Fibroblast of skin of right quadriceps (primary cell): ENCODE measurements around the gene ITPR2.

ENCODE experiments used
- DNase-seq: peaks from one replicate; pipeline ENCODE4 v3.0.0-alpha.2; 2013

ITPR2 gene

DNA sequence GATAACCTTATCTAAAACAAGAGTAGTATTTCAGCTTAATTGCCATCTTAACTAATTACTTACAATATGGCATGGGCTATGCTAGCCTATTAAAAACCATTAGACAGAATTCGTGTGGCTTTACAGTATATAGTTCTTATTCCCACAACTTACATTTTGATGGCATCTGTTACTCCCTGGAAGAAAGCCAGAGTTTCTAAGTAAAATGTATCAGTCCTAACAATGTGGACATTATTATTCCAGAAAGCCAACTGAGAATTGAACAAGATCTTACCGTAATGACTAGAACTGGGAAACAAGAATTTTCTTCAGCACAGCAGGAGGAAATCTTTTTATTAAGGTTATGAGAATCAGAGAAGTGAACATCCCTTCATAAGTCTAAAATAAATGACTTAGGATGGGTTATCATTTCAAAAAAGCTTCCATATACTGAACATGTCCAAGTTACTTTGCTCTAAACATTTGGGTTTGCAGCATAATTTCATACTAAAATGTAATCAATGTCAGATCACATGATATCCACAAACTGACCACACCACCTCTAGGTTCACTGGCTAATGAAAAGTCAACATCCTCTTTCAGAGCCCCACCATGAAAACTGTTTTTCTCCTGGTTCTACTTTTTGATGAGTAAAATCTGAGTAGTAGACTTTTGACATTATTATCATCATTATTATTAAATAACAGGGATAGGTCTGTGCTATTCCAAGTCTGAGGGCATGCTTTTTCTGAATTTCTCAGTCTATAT lies 457.9 kb downstream of the ITPR2 start:
- peak; percentile 34 for DNase-seq

DNA sequence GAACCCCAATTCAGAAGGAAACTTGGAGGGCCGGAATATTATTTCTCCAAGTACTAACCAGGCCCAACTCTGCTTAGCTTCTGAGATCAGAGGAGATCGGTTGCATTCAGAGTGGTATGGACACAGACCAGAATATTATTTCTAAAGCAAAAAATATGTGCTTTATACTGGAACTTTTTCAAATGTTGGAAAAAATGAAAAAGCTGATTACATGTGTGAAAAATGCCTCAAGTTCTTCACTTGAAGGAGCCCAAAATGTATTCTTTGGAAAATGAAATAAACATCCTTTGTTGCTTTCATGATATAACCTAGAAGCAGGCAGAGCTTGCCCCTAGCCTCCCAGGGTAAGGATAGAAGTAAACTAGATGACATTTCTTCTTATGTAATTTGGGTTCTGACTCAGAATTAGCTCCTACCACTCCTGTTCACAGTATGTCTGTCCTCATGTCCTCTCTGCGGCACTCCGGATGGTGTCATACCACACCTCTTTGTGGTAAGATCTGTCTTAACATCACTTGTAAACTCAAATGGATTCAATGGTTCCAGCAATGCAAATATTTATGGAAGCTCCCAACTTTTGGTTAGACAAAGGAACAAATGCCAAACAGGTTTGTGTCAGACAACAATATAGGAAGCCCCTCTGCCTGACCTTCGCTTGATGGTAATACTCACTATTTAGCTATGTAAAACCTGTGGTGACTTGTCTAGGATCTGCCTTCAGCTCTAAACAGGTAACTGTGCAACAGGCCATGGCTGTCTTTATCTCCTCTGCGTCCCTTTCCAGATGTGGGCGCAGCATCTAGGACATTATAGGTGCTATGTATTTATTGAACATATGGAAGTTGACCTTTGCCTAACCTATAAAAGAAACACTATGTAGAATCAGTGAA lies 459.1 kb downstream of the ITPR2 start:
- no peak for DNase-seq

DNA sequence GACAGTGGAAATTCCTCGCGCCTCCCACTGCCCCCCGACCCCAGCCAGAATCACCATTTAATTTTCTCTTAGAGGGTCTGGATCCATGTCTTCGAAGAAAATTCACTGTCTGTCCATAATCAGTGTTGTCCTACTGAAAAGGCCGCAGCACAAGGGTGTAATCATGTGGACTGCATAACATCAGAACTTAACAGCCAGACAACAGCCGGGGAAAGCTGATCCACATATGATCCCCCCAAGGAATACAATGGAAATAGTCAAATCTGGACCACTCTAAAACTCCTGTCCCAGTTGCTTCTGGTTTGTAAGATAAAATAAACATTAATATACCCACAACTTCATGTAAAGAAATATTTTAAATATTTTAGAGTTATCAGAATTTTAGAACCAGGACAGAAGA lies 460.1 kb downstream of the ITPR2 start:
- no peak for DNase-seq

DNA sequence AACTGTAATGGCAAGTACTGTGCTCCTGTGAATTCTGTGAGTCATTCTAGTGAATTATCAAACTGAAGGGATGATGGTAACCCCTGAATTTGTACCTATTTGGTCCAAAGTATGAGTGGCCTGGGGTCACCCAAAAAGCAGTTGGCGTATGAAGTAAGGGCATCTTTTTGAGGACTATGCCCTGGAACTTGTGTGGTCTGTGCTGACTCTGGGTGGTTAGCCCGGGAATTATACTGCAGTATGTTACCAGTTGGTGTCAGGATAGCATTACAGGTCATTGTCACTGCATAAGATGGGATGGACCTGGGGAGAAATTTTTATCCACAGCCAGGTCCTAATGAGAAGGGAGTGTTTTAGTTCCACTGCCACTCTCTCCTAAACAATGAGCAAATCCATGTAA lies 462.9 kb downstream of the ITPR2 start:
- DNase-seq: no peak

DNA sequence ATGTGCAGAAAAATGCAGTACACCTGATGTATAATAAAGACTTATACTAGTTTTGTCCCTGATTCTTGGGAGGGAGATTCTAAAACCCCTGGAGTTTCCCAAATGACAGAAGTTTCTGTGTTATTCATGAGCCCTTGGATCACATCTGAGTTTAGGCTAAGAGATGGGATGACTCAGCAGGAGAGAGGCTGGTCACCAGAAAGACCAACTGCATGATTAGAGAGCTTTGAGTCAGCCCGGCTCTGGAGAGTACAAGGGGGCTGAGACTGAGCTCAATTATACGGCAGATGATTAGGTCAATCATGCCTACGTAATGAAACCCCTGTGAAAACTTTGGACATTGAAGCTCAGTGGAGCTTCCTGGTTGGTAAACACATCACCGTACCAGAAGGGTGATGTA lies 463.4 kb downstream of the ITPR2 start:
- peak; percentile 80 for DNase-seq

DNA sequence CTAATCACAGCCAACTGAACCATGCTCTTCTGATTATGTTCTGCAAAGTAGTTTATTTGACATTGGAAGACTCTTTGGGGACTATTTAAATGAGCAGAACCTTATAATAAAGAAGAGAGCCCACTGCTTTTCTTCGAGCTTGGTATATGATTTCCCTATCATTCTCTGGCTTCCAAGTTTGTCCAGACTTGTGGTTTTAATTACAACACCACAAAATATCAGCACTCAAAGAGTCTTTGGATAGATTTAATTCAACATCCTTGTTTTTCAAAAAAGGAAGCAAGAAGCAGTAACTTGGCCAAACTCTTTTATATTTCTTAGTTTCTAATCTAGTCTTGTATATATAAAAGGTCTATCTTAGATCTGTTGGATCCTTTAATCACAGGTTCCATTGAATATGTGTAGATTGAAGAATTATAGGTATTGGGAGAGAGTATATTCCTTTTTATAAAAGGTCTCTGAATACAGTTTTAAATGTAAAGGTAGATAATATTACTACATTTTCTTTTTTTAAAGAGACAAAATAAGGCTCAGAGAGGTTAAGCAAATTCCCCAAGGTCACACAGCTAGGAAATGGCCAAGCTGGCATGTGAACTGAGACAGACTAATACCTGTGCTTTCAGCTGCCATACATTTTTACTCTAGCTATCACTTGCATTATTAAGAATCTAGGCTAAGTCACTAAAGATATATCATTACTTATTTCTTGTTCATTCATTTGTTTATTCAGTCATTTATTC lies 464.8 kb downstream of the ITPR2 start:
- no peak for DNase-seq

DNA sequence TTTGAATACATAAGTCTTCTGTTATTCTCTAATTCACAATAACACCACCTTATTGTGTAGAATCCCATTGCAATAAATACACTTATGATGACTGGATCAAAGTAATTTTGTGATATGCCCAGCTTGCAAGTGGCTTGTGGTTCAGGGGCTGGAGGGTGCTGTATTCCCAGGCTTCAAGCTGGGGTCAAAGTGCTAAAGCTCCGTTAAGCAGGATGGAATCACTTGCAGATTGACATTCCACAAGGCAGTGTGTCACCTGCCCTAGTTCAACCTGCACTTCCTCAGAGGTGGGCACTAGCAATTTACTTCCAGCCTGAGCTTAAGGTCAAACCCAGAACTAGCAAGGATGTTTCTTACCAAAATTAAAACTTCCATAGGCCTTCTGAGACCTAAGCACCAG lies 471.0 kb downstream of the ITPR2 start:
- DNase-seq: no peak

DNA sequence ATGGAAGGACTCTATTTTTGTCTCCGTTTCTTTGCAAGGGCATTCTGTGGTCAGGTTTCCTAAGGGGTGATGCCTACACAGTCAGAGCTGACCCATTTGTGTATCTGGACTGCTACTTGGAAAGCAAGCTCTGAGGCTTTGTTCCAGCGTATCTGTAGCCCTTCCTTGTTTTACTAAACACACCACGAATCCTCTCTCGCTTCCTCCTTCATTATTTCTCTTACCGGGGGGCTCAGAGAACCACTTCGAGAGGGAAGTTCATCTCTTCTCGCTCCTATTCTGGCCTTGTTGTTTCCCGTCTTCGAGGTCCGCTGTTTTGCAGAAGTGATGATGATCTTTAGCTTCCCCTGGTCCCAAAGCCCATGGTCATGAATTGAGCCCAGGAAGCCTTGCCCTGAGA lies 472.9 kb downstream of the ITPR2 start:
- DNase-seq: no peak

DNA sequence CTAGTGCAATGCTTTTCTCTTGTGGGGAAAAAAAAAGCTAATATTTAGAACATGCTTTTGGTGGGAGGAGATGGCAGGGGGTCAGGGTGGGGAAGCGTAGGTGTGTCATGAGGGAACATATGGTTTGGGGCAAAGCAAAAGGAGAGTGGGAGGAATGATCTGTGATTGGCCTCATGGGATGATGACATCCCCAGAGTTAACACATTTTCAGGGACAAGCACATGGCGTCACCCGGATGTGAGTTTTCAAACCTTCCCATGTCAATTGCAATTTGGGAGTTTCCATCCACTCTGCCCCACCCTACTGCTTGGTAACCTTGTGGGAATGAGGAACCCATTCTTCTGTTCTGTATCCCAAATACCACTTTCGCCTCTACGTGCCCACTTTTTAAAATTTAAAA lies 473.4 kb downstream of the ITPR2 start:
- DNase-seq: no peak

DNA sequence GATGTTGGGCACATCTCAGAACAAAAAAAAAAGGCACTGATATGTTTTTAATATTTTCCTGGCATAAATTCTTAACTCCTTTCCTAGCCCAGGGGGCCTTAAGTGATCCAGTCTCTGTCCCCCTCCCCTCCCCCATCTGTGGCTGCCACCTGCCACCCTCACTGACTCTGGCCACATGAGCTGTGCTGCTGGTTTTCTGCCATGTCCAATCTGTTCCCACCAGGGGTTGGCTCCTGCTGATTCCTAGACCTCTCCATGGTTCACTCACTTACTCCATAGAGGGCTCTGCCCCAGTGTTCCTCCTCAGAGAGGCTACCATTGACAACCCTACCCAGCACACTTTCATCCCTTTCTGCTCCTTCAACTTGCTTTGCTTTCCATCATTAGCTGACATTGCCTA lies 474.3 kb downstream of the ITPR2 start:
- no peak for DNase-seq

DNA sequence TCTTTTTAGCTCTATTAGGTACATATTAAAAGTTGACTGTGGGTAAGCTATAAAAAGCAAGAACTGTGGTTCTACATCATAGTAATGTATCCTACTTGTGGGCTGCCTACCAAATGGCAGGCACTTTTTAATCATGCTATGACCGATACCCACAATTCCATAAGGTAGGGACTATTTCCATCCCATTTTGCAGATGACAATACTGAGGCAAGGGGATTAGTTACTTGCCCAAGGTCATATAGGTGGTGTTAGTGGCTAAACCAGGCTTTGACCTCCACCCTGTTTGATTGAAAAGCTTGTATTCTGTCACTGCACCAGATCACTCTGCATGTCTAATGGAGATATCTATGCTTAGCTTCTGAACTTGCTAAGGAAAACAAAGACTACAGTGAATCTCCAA lies 485.7 kb downstream of the ITPR2 start:
- DNase-seq: no peak

DNA sequence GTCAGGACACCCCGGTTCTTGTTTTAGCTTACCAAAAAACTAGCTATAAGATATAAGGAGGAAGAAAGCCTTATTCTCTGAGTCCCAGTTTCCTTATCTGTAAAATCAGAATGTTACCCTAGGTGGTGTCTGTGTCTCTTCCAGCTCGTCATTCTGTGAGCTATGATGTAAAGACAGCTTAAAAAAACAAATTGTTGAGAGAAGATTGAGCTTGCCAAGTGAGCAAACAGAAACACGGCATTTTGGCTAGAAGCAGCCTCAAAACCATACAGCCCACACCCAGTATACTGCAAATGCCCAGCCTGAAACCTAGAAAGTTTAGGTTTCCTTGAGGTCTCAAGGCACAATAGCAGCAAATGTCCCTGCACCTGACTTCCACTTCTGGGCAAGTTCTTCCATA lies 486.3 kb downstream of the ITPR2 start:
- DNase-seq: no peak

DNA sequence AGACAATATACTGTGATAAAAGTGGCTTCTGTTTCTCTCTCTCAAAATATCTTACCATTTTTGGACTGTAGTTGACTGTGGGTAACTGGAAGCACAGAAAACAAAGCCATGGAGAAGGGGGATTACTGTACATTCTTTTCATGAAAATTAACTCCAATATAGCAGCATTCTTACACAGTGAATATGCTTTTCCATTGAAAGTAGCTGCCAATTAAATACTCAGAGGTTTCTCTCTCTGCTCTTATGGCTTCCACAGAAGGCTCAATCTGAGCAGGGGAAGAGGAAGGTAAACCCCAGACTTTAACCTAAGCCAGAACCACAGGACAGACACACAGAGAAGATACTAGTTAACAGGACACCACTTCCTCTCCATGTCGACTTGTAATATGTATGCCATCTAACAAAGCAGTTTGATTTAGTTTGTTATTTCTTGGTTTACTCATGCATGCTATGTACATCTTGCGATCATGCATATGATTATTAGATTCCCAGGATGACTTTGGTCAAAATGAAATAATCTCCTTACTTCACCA lies 487.5 kb downstream of the ITPR2 start:
- peak; percentile 27 for DNase-seq

DNA sequence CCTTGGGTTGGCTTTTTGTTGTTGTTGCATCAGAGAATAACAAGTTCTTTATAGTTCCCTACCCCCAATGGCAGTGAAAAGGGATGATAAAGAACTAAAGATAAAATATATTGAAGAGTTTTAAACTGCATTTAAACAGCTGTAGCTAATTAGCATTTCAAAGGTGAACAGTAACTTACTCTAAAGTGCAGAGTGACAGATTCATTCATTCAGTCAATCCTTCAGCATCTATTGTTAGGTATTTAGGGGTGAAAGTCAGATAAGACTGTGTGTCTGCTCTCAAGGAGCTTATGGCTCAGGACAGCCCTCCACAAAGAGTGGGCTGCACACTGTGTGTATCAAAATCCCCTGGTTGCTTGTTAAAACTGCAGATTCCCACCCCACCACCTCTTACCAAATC lies 491.5 kb downstream of the ITPR2 start:
- DNase-seq: no peak

DNA sequence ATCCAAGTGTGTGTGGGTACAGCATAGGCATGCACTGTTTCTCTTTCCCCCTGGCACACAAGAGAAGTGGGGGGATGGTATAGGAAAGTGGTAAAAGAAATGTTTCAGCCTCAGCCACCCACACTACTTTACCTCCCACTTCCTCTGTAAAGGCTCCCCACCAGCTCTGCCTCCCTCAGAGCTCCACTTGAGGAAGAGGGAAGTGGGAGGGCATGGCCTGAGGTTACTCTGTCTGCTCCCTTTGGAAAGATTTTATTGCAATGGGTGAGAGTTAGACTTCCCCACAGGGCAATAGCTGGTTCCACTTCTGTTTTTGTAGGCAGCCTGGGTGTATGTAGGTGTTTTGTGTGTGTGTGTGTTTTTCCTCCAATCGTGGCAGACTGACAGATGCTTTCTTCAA lies 492.3 kb downstream of the ITPR2 start:
- DNase-seq: no peak

DNA sequence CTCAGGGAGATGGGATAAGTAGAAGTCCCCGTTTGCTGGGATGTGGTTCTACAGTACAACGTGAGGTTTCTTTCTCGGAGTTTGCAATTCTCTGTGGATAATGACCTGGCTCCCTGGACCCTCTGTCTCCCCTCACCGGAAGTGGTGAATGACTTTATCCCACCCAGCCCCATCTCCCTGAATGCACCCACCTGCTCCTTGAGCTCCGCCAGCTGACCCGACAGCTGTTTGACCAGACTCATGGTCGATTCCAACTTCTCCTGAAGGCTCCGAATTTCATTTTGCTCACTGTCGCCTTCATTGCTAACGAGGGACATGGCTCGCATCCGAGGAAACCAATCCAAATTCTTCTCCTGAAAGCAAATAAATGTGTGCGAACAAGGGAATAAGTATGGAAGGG lies 493.0 kb downstream of the ITPR2 start:
- no peak for DNase-seq

DNA sequence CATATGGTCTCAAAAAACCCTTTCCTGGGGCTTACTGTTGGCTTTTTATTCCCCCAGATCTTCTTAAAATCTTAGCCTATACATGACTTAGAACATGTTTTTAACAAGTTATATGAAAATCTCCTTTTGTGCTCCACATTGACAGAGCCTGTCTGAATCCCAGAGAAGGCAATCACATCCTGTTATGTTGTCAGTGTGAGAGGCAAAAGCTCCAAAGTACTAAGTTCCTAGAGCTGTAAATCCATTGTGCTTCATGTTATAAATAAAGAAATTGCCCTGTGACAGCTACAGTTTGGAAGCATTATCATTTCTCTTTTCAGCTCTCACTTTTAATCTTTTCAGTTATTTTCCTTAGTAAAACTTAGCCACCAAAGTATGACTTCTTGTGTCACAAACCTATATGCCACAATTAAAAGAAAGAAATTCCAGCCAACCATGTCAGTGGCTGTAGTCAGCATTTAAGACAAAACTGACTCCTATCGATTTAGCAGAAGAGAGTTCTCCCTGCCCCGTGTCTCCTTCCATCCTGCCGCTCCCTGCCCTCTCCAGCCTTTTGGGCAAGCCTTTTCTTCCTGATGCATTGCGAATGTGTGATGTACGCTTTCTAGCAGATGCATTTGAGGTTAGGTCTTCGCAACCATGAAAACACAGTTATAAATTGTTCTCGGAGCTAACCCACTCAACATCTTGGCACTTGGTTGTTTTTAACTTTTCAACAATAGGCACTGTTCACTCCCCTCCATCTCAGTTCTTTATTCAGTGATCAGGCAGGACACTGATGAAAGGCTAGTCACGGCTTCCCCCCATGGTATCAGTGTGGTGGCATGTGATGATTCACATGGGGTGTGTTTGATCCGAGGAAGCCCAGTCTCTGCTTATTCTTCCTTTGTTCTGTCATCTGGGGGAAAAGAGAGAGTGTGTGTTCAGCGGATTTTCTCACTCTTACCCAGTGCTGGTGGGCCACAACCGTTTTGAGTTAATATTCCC lies 494.1 kb downstream of the ITPR2 start:
- DNase-seq: peak; percentile 69

DNA sequence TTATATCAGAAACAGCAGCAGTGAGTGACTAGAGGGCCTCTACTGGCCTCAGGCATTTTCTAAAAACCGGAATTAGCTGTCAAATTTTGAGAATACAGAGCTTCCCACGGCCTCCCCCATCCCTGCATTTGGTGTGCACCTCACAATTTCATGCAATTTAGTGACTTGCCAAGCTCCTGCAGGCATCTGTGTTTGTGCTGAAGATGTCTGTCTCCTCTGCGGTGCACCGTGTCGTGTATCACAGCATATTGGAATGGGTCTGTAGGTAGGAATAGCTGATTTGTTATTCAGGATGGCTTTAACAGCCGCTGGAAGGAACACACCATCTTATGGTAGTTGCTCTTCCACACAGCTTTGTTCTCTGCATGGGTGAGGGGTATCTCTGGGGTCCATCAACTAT lies 497.3 kb downstream of the ITPR2 start:
- DNase-seq: no peak

DNA sequence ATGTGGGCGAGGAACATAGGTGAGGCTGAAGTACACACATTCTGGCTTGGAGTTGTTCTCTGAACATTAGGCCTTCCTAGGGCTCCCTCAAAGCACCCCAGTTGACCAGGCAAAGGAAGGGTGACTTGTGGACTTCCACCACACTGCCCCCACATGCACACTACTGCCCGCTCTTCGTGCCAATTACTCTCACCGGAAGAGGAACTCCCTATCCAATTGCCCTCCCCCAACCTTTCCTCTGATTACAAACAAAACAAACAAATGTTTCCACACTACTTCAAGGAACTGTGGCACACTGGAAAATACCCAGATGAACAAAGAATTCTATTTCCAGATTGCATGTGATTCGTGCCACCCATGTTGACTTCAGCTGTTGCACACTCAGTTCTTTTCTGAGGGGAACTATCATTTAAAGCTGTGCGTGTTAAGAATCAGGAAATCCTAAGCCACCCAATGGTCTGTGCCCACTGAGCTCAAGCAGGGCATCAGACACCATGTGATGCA lies 498.3 kb downstream of the ITPR2 start:
- DNase-seq: no peak

DNA sequence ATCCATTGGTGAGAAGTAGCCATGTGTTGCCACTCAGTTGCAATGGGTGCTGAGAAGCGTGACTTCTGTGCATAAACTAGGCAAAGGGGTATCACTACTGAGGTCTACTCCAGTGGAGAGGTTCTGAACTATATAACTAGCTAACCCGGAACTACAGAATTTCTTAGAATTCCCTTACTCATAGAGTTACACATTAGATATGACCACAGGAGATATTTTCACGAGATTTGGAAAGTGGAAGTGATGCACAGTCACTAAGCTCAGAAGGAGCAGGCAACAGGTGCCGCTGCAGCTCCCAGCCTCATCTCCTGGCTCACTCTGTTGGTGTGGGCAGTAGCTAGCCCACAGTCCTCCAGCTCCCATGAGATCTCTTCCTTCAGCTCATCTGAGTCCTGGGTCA lies 501.0 kb downstream of the ITPR2 start:
- DNase-seq: no peak

DNA sequence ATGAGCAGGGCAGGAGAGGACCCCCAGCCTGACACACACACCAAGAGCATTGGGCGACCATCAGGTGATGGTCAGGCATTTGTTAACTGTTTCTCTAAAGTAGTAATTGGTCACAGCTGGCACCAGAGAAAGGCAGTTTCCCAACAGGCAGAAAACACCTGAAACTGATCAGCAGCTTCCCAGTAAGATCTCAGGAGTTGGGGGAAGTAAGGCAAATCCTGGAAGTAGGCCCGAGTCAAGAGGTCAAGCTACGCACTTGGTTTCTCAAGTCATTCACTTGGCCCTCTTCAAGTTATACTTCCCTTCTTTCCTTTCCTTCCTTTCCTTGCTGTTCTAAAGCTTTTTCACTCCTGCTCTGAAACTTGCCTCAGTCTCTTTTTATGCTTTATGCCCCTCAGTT lies 501.9 kb downstream of the ITPR2 start:
- no peak for DNase-seq
